Calu3 (cell line): ENCODE data around the gene EDDM13. TPM values are rescaled to one million over a fixed set of nuclear protein-coding genes. Genes with fewer than 3 reads are reported as not detected.

Source experiments
- BruUV-seq: library from RNA; stranded (reverse); fragments of 400-500 nt; replicated peaks from 2 replicates; lab custom pipeline; 2021; lab: Mats Ljungman, UMichigan
- CTCF ChIA-PET: fragments of 300-600 bp; sonication (Branson Sonifier 250); formaldehyde crosslinking; loops from one replicate; lab custom pipeline; 2022; ENCODE audit warnings: antibody characterized with exemption; lab: Charles Lee
- DNase-seq: peaks from one replicate; pipeline ENCODE4 v3.0.0; 2022
- H3K27ac Mint-ChIP-seq: one replicate; pipeline ENCODE4 v1.8.0; 2022; ENCODE audit warnings: mixed read lengths; ENCODE audit not compliant: unreplicated experiment
- H3K27me3 Mint-ChIP-seq: one replicate; pipeline ENCODE4 v1.8.0; 2022; ENCODE audit warnings: mixed read lengths; ENCODE audit not compliant: unreplicated experiment
- H3K36me3 Mint-ChIP-seq: one replicate; pipeline ENCODE4 v1.8.0; 2022; ENCODE audit warnings: mild to moderate bottlenecking, moderate library complexity, mixed read lengths; ENCODE audit not compliant: insufficient read depth, unreplicated experiment
- H3K4me1 Mint-ChIP-seq: one replicate; pipeline ENCODE4 v1.8.0; 2022; ENCODE audit warnings: mild to moderate bottlenecking, low read depth, mixed read lengths; ENCODE audit not compliant: unreplicated experiment
- H3K4me3 Mint-ChIP-seq: one replicate; pipeline ENCODE4 v1.8.0; 2022; ENCODE audit warnings: mild to moderate bottlenecking, low read depth, moderate library complexity, mixed read lengths; ENCODE audit not compliant: unreplicated experiment
- H3K9me3 Mint-ChIP-seq: one replicate; pipeline ENCODE4 v1.8.0; 2022; ENCODE audit warnings: low read depth, mixed read lengths; ENCODE audit not compliant: unreplicated experiment
- CTCF ChIP-seq: fragments of 200-600 bp; IDR thresholded peaks from one replicate; pipeline ENCODE4 v1.8.0; 2022; ENCODE audit warnings: antibody characterized with exemption; ENCODE audit not compliant: unreplicated experiment
- intact Hi-C: fragments of 100-400 bp; cut with micrococcal nuclease; formaldehyde crosslinking; loops from one replicate; pipeline ENCODE4 v1.10.0; 2022; ENCODE audit not compliant: unreplicated experiment
- total RNA-seq: library from RNA; stranded (reverse); gene quantifications from 2 replicates; pipeline ENCODE4 v1.2.3, GENCODE V29; 2022

Gene EDDM13
- total RNA-seq, 1 experiment from 2014 or later = not detected

- BruUV-seq = no TSS peak
- Mint-ChIP-seq H3K4me3 (no peak overlapping the region), H3K4me1 (no peaks in the 10 kb centered on the region), H3K27me3 (no peaks in the 10 kb centered on the region), H3K9me3 (peaks cover 29% of the 10 kb centered on the region), H3K27ac (no peak overlapping the region), H3K36me3 (no peaks in the 10 kb centered on the region)
- no peak for TF ChIP-seq CTCF
- CTCF ChIA-PET = no interaction called here
- intact Hi-C loops = no loop called here
- no peak for DNase-seq
Measured at GRCh38 chr19:56351208-56351607, 78.7 kb downstream of the EDDM13 start.

DNA sequence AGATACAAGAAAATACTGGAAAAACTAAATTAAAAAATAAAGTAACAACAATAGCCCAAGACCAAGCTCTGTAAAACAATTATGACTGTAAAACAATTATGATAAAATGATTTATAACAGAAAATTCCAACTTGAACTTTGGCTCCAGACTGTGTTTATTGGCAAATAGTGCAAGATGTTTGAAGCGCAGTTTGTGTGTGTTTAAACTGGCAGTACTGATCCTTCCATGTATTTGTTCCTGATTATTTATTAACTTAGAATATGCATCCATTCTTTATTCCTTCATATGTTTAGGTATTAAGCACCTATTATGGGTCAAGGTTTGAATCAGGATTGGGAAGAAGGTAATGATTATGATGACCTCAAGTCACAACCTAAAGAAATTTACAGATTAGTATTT, 83.0 kb downstream of the EDDM13 start:
- no peak for TF ChIP-seq CTCF
- no TSS peak for BruUV-seq
- H3K4me3 Mint-ChIP-seq = no peak overlapping the region
- no peaks in the 10 kb centered on the region for H3K27me3 Mint-ChIP-seq
- DNase-seq = no peak
- peaks cover 34% of the 10 kb centered on the region for H3K9me3 Mint-ChIP-seq
- H3K27ac Mint-ChIP-seq = no peak overlapping the region
- no peaks in the 10 kb centered on the region for H3K4me1 Mint-ChIP-seq
- intact Hi-C loops = no loop called here
- no peaks in the 10 kb centered on the region for H3K36me3 Mint-ChIP-seq
- CTCF ChIA-PET = no interaction called here

GRCh38 chr19:56356944-56357343, 84.4 kb downstream of the EDDM13 start:
- DNase-seq = no peak
- peaks cover 34% of the 10 kb centered on the region for H3K9me3 Mint-ChIP-seq
- BruUV-seq = no TSS peak
- H3K4me1 Mint-ChIP-seq = no peaks in the 10 kb centered on the region
- CTCF ChIA-PET = no interaction called here
- no peaks in the 10 kb centered on the region for H3K36me3 Mint-ChIP-seq
- no peak overlapping the region for H3K4me3 Mint-ChIP-seq
- no peaks in the 10 kb centered on the region for H3K27me3 Mint-ChIP-seq
- intact Hi-C loops = no loop called here
- no peak overlapping the region for H3K27ac Mint-ChIP-seq
- no peak for TF ChIP-seq CTCF

Other genes starting within 250 kb of the EDDM13 start
- 68.5 and 77.3 TPM in 2 replicates for gene ZNF787, start 151.5 kb upstream of the EDDM13 start, total RNA-seq
- gene ZNF444, start 131.5 kb upstream of the EDDM13 start, total RNA-seq = 78.6 and 79.1 TPM in 2 replicates
- gene GALP, start 96.7 kb upstream of the EDDM13 start, total RNA-seq = not detected in 2 replicates
- not detected in 2 replicates for gene ZSCAN5B, start 75.0 kb upstream of the EDDM13 start, total RNA-seq
- gene ZSCAN5C, start 70.5 kb upstream of the EDDM13 start, total RNA-seq = not detected in 2 replicates
- 13.5 and 14.9 TPM in 2 replicates for gene ZSCAN5A, start 42.1 kb downstream of the EDDM13 start, total RNA-seq
- 1.5 and 1.7 TPM in 2 replicates for gene ZNF582, start 120.8 kb downstream of the EDDM13 start, total RNA-seq
- 2.3 and 3.8 TPM in 2 replicates for gene ZNF583, start 131.6 kb downstream of the EDDM13 start, total RNA-seq
- not detected in 2 replicates for gene ZNF667, start 204.6 kb downstream of the EDDM13 start, total RNA-seq
- gene ZNF471, start 235.1 kb downstream of the EDDM13 start, total RNA-seq = 0.07 TPM in 1 of 2 replicates, not detected in the other